HEK293T (cell line): ENCODE data around the gene PLA2G1B.

Experiments
- BHLHE40 ChIP-seq: fragments of 450-650 bp; IDR thresholded peaks from 2 replicates; pipeline ENCODE4 v1.6.1; 2016; ENCODE audit warnings: mild to moderate bottlenecking, moderate library complexity, borderline replicate concordance
- ELF4 ChIP-seq: fragments of 450-650 bp; IDR thresholded peaks from 2 replicates; pipeline ENCODE4 v1.6.1; 2017; ENCODE audit warnings: antibody characterized with exemption
- FOXA1 ChIP-seq: fragments of 450-650 bp; IDR thresholded peaks from 2 replicates; pipeline ENCODE4 v1.6.1; 2016; ENCODE audit warnings: mild to moderate bottlenecking
- L3MBTL2 ChIP-seq: fragments of 450-650 bp; conservative IDR thresholded peaks from 2 replicates; pipeline ENCODE4 v1.6.1; 2016; ENCODE audit warnings: mild to moderate bottlenecking

DNA sequence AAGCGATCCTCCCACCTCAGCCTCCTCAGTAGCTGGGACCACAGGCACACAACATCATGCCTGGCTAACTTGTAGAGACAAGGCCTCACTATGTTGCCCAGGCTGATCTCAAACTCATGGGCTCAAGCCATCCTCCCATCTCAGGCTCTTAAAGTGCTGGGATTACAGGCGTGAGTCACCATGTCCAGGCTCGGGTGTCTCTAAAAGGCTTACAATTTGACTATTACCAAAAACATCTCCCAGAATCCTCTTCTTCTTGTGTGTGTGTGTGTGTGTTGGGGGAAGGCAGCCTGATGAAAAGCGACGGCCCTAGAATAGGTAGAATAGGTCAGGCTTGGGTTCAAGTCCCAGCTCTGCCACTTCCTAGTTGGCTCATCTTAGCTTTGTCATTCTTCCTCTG lies 24.5 kb upstream of the PLA2G1B start:
- TF ChIP-seq L3MBTL2 (no peak), BHLHE40 (no peak), ELF4 (no peak), FOXA1 (no peak)
